Measurements from ENCODE around the gene PEF1.

- no peak for TF ChIP-seq POLR2AphosphoS5 (IDR thresholded peaks at IDR 0.05; ENCODE audit: low read depth, low read length)
- no peak for TF ChIP-seq POLR2A (IDR thresholded peaks at IDR 0.05; ENCODE audit: low read depth, low read length)
These were observed 42.6 kb downstream of the PEF1 start for GRCh38 chr1:31602081-31602480.

All from GM12892 (cell line).